IPS DF 6.9 (cell line): ENCODE results near the gene ARHGEF4.
"Not testable (repeated sequence)": the region's sequence is repeated elsewhere in the genome, so short reads cannot be mapped to it uniquely, and the experiment has no call there.

Experiments
- DNase-seq: peaks from one replicate; pipeline ENCODE4 v3.0.0-alpha.2; 2013; ENCODE audit warnings: low read depth, low spot score
- H3K27ac ChIP-seq: one replicate; pipeline ENCODE4 v1.5.1; 2013; ENCODE audit warnings: low read length, control low read depth
- H3K27me3 ChIP-seq: 2 replicates; pipeline ENCODE4 v1.6.1; 2013; ENCODE audit warnings: mild to moderate bottlenecking, low read length; ENCODE audit not compliant: control insufficient read depth, insufficient read depth
- H3K36me3 ChIP-seq: 2 replicates; pipeline ENCODE4 v1.6.1; 2013; ENCODE audit warnings: low read length; ENCODE audit not compliant: control insufficient read depth, insufficient read depth
- H3K4me1 ChIP-seq: 2 replicates; pipeline ENCODE4 v1.6.1; 2013; ENCODE audit warnings: low read length; ENCODE audit not compliant: control insufficient read depth, insufficient read depth
- H3K4me3 ChIP-seq: 2 replicates; pipeline ENCODE4 v1.5.1; 2013; ENCODE audit warnings: mild to moderate bottlenecking, low read length
- H3K9me3 ChIP-seq: 2 replicates; pipeline ENCODE4 v1.6.1; 2013; ENCODE audit warnings: low read length, inconsistent platforms; ENCODE audit not compliant: control insufficient read depth, insufficient read depth
- WGBS: extraction: QIAGEN DNeasy Blood & Tissue Kit; methylation state at CpG from one replicate; pipeline ENCODE4 v1.1.7; 2013; ENCODE audit warnings: mixed read lengths, missing lambda C conversion rate; ENCODE audit not compliant: insufficient read length, insufficient coverage; 5-methylcytosine and 5-hydroxymethylcytosine counted together

ARHGEF4 gene

DNA sequence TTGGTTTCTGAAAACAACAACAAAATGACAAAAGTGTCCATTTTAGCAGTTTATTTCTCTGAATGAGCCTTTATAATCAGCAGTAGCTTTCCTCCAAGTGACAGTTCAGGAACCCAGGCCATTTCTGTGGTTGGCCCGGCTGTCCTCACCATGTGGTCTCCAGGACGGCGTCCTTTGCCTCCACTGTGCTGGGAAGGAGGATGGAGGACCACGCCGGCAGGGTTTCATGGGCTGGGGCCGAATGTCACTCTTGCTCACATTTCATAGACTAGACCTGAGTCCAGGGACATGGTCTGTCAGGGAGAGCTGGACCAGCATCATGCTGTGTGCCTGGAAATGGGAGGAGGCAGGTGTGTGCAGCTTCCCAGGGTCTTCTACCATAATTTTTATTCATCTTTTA, 50.9 kb downstream of the ARHGEF4 start:
- Histone ChIP-seq H3K4me1 (no peaks in the 10 kb centered on the region), H3K4me3 (no peak overlapping the region), H3K36me3 (no peaks in the 10 kb centered on the region), H3K27me3 (no peaks in the 10 kb centered on the region), H3K9me3 (no peaks in the 10 kb centered on the region), H3K27ac (no peak overlapping the region)
- DNase-seq, result no peak
- no CpG with 5 or more reads among the region's 6 CpGs for whole genome bisulfite sequencing

DNA sequence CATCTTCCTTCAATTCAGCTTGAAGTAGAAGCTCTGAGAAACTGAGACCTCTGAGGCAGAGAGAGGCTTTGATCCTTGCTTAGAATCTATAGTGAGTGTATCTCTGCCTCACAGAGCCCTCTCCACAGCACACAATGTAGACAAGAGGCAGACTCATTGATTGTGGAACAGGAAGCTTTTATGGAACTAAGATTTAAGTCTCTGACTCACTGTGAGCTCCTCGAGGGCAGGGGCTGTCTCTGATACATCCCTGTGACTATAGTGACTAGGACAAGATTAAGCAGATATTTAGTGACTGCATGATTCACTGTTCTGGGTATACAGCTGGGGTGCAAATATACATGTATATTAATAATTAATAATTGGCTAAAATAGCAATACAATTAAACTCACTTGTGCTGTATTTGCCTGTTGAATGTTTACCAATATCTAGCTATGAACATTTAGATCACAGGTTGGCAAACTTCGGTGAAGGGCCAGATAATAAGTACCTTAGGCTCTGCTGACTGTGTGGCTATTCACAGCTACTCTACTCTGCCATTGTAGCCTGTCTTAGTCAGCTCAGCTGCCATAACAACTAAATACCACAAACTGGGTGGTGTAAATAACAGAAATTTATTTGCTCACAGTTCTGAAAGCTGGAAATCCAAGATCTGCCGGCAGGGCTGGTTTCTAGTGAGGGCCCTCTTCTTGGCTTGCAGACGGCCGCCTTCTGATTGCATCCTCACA, 54.4 kb downstream of the ARHGEF4 start:
- Histone ChIP-seq H3K27ac (no peak overlapping the region), H3K36me3 (no peaks in the 10 kb centered on the region), H3K27me3 (no peaks in the 10 kb centered on the region), H3K4me3 (no peak overlapping the region), H3K9me3 (no peaks in the 10 kb centered on the region), H3K4me1 (peaks cover 2% of the 10 kb centered on the region; the same call in 1 of the 2 replicates)
- no peak for DNase-seq
- no CpG with 5 or more reads among the region's 5 CpGs for WGBS

DNA sequence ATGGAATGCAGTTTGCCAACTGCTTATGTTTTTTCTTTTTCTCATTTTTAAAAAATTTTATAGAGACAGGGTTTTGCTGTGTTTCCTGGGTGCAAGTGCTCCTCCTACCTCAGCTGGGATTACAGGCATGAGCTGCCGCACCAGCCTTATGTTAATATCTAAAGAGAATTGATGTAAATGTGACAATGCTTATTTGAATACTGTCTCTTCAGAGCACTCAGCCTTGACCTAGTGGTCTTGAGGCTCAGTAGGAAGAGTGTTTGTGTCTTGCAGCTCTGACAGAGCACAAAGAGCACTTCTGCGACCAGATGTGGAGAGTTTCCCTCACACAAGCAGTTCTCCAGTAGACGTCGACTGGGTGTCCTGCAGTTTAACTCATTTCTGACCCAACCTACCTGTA, 55.3 kb downstream of the ARHGEF4 start:
- no peaks in the 10 kb centered on the region for H3K36me3 ChIP-seq
- no peaks in the 10 kb centered on the region for H3K9me3 ChIP-seq
- no peak overlapping the region for H3K4me3 ChIP-seq
- WGBS, result no CpG with 5 or more reads among the region's 4 CpGs
- no peak for DNase-seq
- H3K27me3 ChIP-seq, result no peaks in the 10 kb centered on the region
- no peak overlapping the region for H3K27ac ChIP-seq
- H3K4me1 ChIP-seq, result peaks cover 5% of the 10 kb centered on the region

DNA sequence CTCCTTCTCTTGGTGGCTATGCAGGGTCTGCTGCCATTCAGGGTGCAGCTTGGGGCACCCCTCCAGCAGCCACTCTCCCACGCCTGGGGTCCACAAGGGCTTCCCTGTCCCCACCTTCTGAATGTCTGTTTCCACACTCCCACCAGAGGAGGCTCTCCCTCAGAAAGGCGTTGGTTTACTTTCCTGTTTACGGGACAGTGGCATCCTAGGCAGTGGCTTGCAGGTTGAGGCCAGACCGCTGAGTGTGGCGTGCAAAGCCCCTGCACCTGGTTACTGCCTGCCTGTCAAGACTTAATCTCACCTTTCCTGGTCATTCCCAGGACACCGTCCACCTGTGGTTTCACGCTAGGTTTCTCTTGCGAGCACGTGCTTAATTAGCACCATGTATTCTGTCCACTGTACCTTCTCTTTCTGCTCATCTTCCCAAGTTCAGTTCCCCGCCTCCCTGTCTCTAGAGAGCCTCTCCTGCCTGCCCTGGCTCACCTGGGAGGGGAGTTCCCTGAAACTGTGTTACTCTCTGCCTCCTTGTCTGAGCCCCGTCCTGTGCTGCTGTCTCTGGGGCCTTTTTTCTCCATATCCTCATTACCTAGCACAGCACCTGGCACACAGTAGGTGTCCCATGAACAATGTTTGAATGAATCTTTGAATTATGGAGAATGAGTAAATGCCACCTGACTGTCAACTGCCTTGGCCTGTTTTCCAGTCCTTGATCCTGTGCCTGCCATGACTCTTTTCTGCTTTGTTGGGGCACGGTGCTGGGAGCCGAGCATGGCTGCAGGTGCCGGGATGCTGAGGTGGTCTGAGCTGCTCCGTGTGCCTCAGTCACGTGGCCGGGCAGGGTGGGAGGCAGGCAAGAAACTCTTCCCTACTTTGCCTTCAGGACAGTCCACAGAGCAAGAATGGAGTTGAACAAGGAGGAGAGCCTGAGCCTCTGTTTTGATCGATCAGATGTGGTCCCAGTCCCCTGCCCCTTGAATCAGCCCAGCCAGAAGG, 56.4 kb downstream of the ARHGEF4 start:
- Histone ChIP-seq H3K9me3 (no peaks in the 10 kb centered on the region), H3K27ac (no peak overlapping the region), H3K4me1 (peaks cover 12% of the 10 kb centered on the region), H3K36me3 (no peaks in the 10 kb centered on the region), H3K4me3 (no peak overlapping the region), H3K27me3 (no peaks in the 10 kb centered on the region)
- no CpG with 5 or more reads among the region's 18 CpGs for WGBS
- no peak for DNase-seq

DNA sequence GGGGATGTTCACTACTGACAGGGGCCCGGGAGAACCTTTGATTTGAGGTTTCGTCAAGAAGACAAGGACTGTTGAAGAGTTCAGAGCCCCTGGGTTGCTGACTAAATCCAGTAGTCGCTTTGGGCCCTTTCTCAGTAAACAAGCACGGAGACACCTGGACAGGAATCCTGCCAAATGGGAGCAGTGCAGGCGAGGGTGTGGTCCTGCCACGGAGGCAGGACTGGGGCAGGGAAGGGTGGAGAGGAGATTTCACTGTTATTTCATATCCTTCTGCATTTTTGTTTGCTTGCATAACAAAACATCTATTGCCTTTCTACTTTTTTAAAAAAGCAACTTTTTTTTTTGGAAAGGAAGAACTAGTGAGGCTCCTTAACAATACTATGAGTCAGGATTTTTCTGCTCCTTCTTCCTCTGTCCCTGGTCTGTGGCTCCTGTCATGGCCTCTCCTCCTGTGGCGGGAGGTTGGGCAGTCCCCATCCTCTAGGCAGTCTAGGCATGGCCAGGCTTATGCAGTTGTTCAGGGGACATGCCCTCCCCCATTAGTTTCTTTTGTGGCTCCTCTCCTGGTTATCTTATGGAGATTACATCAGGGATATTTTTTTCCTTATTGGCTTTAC, 57.7 kb downstream of the ARHGEF4 start:
- Histone ChIP-seq H3K27ac (no peak overlapping the region), H3K4me1 (peaks cover 14% of the 10 kb centered on the region), H3K27me3 (no peaks in the 10 kb centered on the region), H3K36me3 (no peaks in the 10 kb centered on the region), H3K9me3 (no peaks in the 10 kb centered on the region), H3K4me3 (no peak overlapping the region)
- no CpG with 5 or more reads among the region's 7 CpGs for WGBS
- no peak for DNase-seq

DNA sequence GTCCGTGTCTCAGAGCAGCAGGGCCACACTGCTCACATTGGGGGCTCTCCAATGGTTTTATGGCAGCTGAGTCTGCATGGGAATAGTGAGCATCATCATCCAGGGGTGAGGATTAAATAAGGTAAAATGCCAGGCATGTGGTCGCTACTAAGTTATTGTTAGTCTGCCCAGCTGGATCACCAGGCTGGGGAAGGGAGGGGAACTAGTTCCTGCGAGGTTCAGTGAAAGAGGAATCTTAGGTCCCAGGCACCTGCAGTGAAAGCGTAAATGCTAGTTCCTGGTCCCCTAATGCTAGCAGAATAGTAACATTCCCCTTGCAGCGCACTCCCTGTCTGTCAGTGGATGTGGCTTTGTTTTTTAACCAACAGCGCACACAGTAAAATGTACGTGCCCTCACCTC, 60.1 kb downstream of the ARHGEF4 start:
- H3K4me1 ChIP-seq, result peaks cover 17% of the 10 kb centered on the region
- no peaks in the 10 kb centered on the region for H3K36me3 ChIP-seq
- no peaks in the 10 kb centered on the region for H3K9me3 ChIP-seq
- no peak overlapping the region for H3K27ac ChIP-seq
- no CpG with 5 or more reads among the region's 7 CpGs for WGBS
- H3K27me3 ChIP-seq, result no peaks in the 10 kb centered on the region
- peak; percentile 35 for DNase-seq
- H3K4me3 ChIP-seq, result no peak overlapping the region

DNA sequence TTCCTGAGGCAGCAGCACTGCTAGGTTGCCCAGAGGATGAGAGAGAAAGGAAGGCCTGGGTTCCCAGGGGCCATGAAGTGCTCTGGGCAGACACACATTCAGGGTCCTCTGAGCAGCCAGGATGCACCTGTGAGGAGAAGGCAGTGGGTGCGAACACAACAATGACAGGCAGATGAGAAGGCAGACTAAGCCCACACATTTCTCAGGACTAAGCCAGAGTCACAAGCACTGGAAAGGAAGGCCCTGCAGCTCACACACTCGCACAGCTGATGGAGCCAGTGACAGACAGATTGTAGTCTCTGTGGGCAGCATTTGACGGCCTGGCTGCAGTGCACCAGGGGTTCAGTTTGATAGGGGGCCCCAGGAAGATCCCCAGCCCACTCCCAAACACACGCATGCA, 61.8 kb downstream of the ARHGEF4 start:
- WGBS, result no CpG with 5 or more reads among the region's 4 CpGs
- Histone ChIP-seq H3K4me1 (peaks cover 15% of the 10 kb centered on the region), H3K27ac (no peak overlapping the region), H3K27me3 (no peaks in the 10 kb centered on the region), H3K4me3 (no peak overlapping the region), H3K9me3 (no peaks in the 10 kb centered on the region), H3K36me3 (no peaks in the 10 kb centered on the region)
- DNase-seq, result no peak

DNA sequence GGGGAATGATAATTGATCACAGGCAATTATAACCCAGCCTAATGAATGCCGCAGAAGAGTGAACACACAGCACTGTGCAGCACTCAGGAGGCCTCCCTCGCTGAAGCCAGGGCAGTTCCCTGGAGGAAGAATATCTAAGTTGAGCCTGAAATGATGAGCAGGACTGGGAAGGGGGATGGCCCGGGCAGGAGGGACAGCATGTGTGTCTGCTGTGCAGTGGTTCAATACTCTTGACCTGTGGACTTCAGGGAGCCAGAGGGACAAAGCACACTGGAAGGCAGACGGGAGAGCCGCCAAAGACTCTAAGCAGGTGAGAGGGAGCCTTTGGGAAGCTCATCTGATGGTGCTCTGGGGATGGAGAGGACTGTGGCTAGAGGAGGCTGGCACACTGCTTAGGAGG, 62.6 kb downstream of the ARHGEF4 start:
- no peak overlapping the region for H3K27ac ChIP-seq
- no CpG with 5 or more reads among the region's 5 CpGs for WGBS
- H3K4me1 ChIP-seq, result peaks cover 15% of the 10 kb centered on the region
- no peaks in the 10 kb centered on the region for H3K36me3 ChIP-seq
- no peak overlapping the region for H3K4me3 ChIP-seq
- no peaks in the 10 kb centered on the region for H3K27me3 ChIP-seq
- no peak for DNase-seq
- H3K9me3 ChIP-seq, result no peaks in the 10 kb centered on the region

DNA sequence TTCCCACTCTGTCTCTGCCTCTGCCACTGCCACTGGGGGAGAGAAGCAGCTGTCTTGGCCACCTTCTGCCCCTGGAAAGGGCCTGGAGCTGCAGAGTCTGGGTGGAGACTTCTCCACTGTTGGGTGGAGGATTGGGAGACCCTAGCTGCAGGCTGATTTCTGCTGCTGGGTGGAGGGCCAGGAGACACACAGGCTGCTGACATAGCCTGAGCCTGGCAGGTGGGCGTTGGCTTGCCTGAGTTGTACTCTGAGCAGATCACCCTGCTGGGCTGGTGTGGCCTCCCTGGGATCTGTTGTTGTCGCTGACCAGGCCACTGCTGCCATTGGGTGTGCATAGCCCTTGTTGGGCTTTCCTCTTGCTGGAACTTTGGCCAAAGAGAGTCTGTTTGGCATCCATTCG, 64.3 kb downstream of the ARHGEF4 start:
- H3K27me3 ChIP-seq, result no peaks in the 10 kb centered on the region
- no peak overlapping the region for H3K27ac ChIP-seq
- H3K4me1 ChIP-seq, result peaks cover 15% of the 10 kb centered on the region
- no peak overlapping the region for H3K4me3 ChIP-seq
- no peaks in the 10 kb centered on the region for H3K9me3 ChIP-seq
- no peak for DNase-seq
- no CpG with 5 or more reads among the region's 3 CpGs for WGBS
- H3K36me3 ChIP-seq, result no peaks in the 10 kb centered on the region

DNA sequence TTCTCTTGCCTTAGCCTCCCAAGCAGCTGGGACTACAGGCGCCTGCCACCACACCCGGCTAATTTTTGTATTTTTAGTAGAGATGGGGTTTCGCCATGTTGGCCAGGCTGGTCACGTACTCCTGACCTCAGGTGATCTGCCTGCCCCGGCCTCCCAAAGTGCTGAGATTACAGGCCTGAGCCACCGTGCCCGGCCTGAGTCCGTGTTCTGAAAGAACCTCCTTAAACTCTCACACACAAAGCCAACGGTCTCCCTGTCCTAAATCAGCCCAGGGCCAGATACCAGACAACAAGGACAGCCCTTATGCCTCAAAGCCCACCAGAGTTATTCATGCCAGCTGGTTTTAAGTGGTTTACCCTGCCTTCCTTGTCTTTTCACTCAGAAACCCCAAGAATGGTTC, 64.9 kb downstream of the ARHGEF4 start:
- H3K4me3 ChIP-seq, H3K27ac ChIP-seq, H3K27me3 ChIP-seq, H3K36me3 ChIP-seq, H3K9me3 ChIP-seq, DNase-seq: not testable (repeated sequence)
- peaks cover 14% of the 10 kb centered on the region for H3K4me1 ChIP-seq
- no CpG with 5 or more reads among the region's 9 CpGs for WGBS
